ENCODE data around the gene SLC6A3. TPM values are rescaled to one million over a fixed set of nuclear protein-coding genes. Genes with fewer than 3 reads are reported as not detected.

Gene SLC6A3
- total RNA-seq, 1 experiment from 2014 or later, result not detected

DNA sequence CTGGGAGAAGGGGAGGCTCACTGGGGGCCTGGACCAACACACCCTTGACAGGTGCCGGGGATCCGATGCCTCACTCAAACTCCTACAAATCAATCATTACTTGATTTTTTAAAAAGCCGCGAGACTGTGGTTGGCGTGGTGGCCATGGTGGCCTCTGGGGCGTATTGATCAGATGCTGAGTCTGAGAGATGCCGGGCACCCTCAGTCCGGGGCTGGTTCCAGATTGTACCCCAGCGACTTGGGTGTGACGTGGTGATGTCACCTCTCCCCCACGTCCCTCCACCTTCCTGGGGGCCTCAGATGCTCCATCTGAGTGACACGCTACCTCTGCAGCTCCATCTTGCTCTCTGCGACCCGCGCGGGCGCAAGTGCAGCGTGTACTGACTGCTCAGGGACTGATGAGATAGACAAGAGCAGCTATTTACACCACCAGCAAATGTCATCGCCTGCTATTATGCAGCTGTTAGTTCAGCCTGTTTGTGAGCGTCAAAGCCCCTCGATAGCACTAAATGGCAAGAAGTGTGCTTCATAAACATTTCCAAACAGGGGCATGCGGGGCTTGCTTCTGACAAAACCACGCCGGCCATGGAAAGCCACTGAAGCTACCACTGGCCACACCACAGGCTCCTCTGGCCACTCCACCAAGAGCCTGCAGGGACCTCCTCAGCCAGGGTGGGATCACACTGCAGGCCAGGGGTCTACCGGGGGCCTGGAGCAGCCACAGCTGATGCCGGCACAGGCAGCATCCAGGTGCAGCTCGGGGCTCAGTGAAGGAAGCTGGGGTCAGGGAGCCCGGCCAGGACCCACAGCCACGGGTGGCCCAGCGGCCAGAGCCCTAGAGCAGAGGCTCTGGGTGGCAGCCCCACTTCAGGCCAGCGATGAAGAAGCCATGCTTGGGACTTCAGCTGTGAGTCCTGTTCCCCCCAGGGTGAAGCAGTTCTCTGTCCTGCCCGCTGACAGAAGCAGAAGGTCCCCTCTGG, 50.1 kb downstream of the SLC6A3 start:
- peaks cover 5% of the 10 kb centered on the region for H3K36me3 Mint-ChIP-seq (ENCODE audit: insufficient read depth, unreplicated experiment)
- H3K27me3 ChIP-seq (replicated peaks; ENCODE audit: control insufficient read depth, insufficient read depth, low read length), result peaks cover 7% of the 10 kb centered on the region
- no peaks in the 10 kb centered on the region for H3K9me3 ChIP-seq
- no peak overlapping the region for H3K27ac Mint-ChIP-seq (ENCODE audit: unreplicated experiment)
- no peaks in the 10 kb centered on the region for H3K36me3 ChIP-seq (ENCODE audit: control insufficient read depth, insufficient read depth, low read length)
- TF ChIP-seq, protein P1, sequence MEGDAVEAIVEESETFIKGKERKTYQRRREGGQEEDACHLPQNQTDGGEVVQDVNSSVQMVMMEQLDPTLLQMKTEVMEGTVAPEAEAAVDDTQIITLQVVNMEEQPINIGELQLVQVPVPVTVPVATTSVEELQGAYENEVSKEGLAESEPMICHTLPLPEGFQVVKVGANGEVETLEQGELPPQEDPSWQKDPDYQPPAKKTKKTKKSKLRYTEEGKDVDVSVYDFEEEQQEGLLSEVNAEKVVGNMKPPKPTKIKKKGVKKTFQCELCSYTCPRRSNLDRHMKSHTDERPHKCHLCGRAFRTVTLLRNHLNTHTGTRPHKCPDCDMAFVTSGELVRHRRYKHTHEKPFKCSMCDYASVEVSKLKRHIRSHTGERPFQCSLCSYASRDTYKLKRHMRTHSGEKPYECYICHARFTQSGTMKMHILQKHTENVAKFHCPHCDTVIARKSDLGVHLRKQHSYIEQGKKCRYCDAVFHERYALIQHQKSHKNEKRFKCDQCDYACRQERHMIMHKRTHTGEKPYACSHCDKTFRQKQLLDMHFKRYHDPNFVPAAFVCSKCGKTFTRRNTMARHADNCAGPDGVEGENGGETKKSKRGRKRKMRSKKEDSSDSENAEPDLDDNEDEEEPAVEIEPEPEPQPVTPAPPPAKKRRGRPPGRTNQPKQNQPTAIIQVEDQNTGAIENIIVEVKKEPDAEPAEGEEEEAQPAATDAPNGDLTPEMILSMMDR (IDR thresholded peaks at IDR 0.05; ENCODE audit: insufficient read depth in 1 of 2, low read depth in 1 of 2, low read length in 1 of 2, severe bottlenecking in 1 of 2, unreplicated experiment in 1 of 2), result no peak
- BruUV-seq (replicated peaks), result no TSS peak
- peaks cover 31% of the 10 kb centered on the region for H3K27me3 Mint-ChIP-seq (ENCODE audit: insufficient read depth, unreplicated experiment)
- CTCF ChIA-PET, result no interaction called here
- H3K4me1 Mint-ChIP-seq (ENCODE audit: low read depth, unreplicated experiment), result no peaks in the 10 kb centered on the region
- no peak overlapping the region for H3K4me3 Mint-ChIP-seq (ENCODE audit: unreplicated experiment)
- intact Hi-C loops (cut with micrococcal nuclease; ENCODE audit: unreplicated experiment), result no loop called here
- POLR2A ChIA-PET, result no interaction called here
- peaks cover 11% of the 10 kb centered on the region for H3K9me3 Mint-ChIP-seq (ENCODE audit: unreplicated experiment)
- H3K4me1 ChIP-seq, result no peaks in the 10 kb centered on the region
- no peak overlapping the region for H3K4me3 ChIP-seq (ENCODE audit: low read depth, low read length)
- DNase-seq, result no peak

DNA sequence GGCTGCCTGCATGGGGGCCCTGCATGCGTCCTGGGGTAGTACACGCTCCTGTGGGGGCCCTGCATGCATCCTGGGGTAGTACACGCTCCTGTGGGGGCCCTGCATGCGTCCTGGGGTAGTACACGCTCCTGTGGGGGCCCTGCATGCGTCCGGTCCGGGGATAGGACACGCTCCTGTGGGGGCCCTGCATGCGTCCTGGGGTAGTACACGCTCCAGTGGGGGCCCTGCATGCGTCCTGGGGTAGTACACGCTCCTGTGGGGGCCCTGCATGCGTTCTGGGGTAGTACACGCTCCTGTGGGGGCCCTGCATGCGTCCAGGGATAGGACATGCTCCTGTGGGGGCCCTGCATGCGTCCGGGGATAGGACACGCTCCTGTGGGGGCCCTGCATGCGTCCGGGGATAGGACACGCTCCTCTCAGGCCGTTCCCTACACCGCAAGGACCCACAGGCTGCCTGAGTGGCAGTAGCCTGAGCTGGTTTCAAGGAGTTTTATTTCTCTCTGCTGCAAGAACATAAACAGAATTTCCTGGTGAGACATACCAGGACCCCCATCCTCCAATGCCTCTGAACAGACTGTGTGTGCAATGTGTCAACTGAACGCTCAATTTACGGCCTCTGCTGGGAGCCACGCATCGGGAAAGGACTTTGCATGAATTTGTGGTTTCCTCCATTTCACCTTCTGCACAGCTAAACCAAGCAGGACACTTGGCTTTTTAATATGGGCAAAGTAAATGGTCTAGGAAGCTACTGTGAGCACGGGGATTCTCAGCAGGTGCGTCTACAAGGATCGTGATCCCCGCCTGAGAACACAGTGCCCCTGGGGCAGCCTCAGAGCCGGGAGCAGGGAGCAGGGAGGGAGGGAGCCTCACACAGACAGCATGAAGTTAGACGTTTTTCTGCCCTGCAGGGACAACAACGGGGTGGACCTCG, 51.4 kb downstream of the SLC6A3 start:
- H3K27me3 Mint-ChIP-seq (ENCODE audit: insufficient read depth, unreplicated experiment), result peaks cover 38% of the 10 kb centered on the region
- no peaks in the 10 kb centered on the region for H3K4me1 Mint-ChIP-seq (ENCODE audit: low read depth, unreplicated experiment)
- BruUV-seq (replicated peaks), result no TSS peak
- TF ChIP-seq, protein P1 (IDR thresholded peaks at IDR 0.05; ENCODE audit: insufficient read depth in 1 of 2, low read depth in 1 of 2, low read length in 1 of 2, severe bottlenecking in 1 of 2, unreplicated experiment in 1 of 2), result no peak
- H3K9me3 Mint-ChIP-seq (ENCODE audit: unreplicated experiment), result peaks cover 7% of the 10 kb centered on the region
- intact Hi-C loops (cut with micrococcal nuclease; ENCODE audit: unreplicated experiment), result no loop called here
- H3K36me3 Mint-ChIP-seq (ENCODE audit: insufficient read depth, unreplicated experiment), result peaks cover 5% of the 10 kb centered on the region
- no peaks in the 10 kb centered on the region for H3K9me3 ChIP-seq
- DNase-seq, result no peak
- ChIA-PET CTCF (no interaction called here), POLR2A (no interaction called here)
- H3K4me3 ChIP-seq (ENCODE audit: low read depth, low read length), result no peak overlapping the region
- no peak overlapping the region for H3K27ac Mint-ChIP-seq (ENCODE audit: unreplicated experiment)
- no peaks in the 10 kb centered on the region for H3K4me1 ChIP-seq
- no peaks in the 10 kb centered on the region for H3K36me3 ChIP-seq (ENCODE audit: control insufficient read depth, insufficient read depth, low read length)
- H3K4me3 Mint-ChIP-seq (ENCODE audit: unreplicated experiment), result no peak overlapping the region
- peaks cover 7% of the 10 kb centered on the region for H3K27me3 ChIP-seq (replicated peaks; ENCODE audit: control insufficient read depth, insufficient read depth, low read length)

DNA sequence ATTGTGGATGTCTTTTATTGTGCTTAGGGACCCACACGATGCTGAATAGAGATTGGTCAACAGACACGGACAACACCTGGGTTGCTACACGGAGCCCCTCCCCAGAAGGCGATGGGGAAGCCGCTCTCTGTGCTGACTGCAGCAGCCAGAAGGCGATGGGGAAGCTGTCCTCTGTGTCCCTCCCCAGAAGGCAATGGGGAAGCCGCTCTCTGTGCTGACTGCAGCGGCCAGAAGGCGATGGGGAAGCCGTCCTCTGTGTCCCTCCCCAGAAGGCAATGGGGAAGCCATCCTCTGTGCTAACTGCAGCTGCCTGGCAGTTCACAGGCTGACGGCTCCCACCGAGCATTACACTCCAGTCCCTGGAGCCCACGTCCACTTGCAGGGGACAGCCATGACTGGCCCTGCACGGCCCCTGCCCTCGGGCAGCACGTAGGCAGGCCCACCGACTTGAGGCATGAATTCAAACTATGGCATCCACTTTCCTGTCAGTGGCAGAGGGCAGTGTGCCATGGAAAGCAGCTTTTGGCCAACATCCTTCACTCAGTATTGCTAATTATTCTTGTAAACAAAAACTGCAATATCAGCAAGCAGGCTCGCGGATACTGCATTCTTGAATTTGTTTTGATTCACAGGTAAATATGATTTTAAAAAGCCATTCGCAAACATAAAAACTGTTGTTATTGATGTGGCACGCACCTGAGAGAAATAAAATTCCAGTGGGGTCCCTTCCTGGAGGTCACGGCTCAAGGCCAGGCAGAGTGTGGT, 52.3 kb downstream of the SLC6A3 start:
- ChIA-PET POLR2A (no interaction called here), CTCF (no interaction called here)
- TF ChIP-seq, protein P1 (IDR thresholded peaks at IDR 0.05; ENCODE audit: insufficient read depth in 1 of 2, low read depth in 1 of 2, low read length in 1 of 2, severe bottlenecking in 1 of 2, unreplicated experiment in 1 of 2), result no peak
- H3K4me1 Mint-ChIP-seq (ENCODE audit: low read depth, unreplicated experiment), result no peaks in the 10 kb centered on the region
- peaks cover 46% of the 10 kb centered on the region for H3K27me3 Mint-ChIP-seq (ENCODE audit: insufficient read depth, unreplicated experiment)
- no peaks in the 10 kb centered on the region for H3K9me3 Mint-ChIP-seq (ENCODE audit: unreplicated experiment)
- intact Hi-C loops (cut with micrococcal nuclease; ENCODE audit: unreplicated experiment), result no loop called here
- H3K36me3 Mint-ChIP-seq (ENCODE audit: insufficient read depth, unreplicated experiment), result peaks cover 5% of the 10 kb centered on the region
- BruUV-seq (replicated peaks), result no TSS peak
- Histone ChIP-seq H3K4me1 (no peaks in the 10 kb centered on the region), H3K27me3 (replicated peaks; ENCODE audit: control insufficient read depth, insufficient read depth, low read length) (peaks cover 7% of the 10 kb centered on the region), H3K9me3 (no peaks in the 10 kb centered on the region), H3K36me3 (ENCODE audit: control insufficient read depth, insufficient read depth, low read length) (no peaks in the 10 kb centered on the region), H3K4me3 (ENCODE audit: low read depth, low read length) (no peak overlapping the region)
- H3K4me3 Mint-ChIP-seq (ENCODE audit: unreplicated experiment), result no peak overlapping the region
- DNase-seq, result no peak
- H3K27ac Mint-ChIP-seq (ENCODE audit: unreplicated experiment), result no peak overlapping the region

Measured in Caco-2 (cell line).